ENCODE data around the gene TOMM6.
"Not testable (repeated sequence)": the region's sequence is repeated elsewhere in the genome, so short reads cannot be mapped to it uniquely, and the experiment has no call there.

Gene TOMM6

DNA sequence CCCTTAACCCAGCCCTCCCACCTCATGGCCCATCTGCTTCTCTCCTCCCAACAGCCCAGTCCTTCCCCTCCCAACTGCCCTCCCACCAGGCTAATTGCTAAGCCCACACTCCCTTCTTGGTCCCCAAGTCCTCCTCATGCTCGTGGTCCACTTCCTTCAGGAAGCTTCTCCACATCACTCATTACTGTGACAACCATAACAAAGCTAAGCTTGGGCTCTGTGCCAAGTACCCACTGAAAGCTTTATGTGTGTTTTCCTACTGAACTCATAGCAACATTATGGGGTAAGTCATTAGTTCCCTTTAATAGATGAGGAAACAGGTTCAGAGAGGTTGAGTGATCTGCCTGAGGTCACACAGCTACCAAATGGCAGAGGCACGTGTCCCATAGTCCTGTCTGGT is 24.0 kb upstream of the TOMM6 start:
- DNase-seq (ENCODE audit: low read depth in 2 of 2): no peak

DNA sequence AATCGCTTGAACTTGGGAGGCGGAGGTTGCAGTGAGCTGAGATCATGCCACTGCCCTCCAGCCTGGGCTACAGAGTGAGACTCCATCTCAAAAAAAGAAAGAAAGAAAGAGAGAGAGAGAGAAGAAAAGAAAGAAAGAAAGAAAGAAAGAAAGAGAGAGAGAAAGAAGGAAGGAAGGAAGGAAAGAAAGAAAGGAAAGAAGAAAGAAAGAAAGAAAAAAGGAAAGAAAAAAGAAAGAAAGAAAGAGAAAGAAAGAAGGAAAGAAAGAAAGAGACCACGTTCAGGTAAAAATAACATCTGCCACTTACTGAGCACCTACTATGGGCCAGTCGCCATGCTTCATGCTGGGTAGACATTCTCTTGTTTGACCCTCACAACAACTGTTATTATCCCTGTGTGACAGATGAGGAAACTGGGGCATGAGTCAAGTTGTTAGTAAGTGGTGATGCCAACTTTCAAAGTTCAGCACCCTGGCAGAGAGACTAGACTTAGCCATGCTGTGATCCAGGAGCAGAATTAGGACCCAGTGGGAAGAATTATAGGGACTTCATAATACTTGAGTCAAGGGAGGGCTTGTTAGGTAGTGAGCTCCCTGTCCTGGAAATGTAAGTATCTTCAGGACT is 21.3 kb upstream of the TOMM6 start:
- DNase-seq (ENCODE audit: low read depth in 2 of 2): not testable (repeated sequence)

DNA sequence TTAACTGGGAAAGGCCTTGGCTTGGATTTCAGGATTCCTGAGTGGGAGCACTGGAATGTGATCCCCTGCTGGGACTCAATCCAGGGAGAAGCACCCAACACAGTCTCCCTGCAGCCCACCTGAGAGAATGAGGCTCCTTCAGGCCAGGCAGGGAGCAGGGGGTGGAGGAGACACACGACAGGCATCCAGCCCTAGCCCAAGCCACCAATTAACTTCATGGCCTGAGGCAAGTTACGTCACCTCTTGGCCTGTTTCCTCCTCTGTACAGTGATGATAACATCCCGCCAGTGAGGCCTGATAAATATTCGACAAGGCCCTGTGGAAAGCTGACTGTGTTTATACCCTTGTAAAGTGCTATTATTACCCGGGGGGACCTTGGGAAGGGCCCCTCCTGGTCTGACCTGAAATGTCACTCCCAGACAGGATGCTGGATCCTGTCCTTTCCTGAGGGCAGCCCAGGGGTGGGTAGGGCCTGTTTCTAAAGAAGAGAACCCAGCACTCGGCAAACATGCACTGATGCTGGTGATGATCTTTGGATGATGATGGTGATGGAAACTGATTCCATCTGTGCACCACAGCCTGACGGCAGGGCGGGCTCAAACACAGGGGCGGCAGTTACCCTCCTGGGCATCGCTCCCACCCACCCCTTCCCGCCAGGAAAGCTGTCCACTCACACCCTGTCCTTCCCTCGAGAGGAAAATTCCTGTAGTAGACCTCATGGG is 20.2 kb upstream of the TOMM6 start:
- no peak for DNase-seq (ENCODE audit: low read depth in 2 of 2)

GRCh38 chr6:41768545-41769308 is 18.8 kb upstream of the TOMM6 start:
- no peak for DNase-seq (ENCODE audit: low read depth in 2 of 2)

DNA sequence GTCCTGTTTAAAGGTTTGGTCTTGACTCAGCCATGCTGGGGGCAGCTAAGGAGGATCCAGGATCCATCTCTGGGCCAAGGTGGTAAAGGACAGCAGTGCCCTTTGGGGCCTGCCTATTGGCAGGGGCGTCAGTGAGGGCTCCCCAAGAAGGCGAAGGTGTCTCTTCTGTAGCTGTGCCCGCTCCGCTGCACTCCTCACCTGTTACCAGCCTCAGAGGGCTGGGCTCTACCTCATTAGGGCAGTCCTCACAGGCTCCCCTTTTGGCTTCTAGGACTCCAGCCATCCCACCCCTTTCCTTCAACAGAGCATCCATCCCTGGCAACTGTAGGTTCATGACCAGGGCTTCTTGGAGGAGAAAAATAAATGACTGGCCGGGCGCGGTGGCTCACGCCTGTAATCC is 18.1 kb upstream of the TOMM6 start:
- no peak for DNase-seq (ENCODE audit: low read depth in 2 of 2)

DNA sequence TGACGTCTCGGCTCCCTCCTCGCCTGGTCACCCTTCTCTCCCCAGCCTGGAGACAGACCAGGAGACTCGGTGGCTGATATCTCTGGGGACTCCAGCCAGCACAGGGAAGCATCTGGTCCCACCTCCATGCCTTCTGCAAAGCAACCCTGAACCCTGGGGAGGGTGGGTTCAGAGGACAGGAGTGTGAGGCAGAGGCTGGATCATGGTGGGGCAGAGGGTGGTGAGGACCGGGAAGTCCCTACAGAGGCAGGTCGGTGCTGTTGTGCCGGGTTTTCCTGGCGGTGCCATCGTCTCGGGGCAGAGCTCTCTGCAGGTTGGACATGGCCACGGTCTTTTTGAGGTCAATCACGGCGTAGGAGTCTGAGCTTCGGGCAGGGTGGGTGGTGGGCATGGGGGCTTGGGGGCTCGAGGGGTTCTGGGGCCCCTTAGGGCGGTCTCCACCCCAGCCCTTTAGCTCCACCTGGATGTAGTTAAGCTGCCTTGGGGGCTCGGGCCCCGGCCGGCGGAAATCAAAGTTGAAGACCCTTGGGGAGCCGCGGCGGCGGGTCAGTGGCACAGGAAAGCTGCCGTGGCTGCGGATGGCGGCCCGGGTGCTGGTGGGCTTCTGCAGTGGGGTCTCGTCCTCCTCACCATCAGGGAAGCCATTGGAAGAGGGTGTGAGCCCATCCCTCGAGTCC is 17.0 kb upstream of the TOMM6 start:
- DNase-seq (ENCODE audit: low read depth in 2 of 2): no peak

GRCh38 chr6:41771058-41771983 is 16.2 kb upstream of the TOMM6 start:
- DNase-seq (ENCODE audit: low read depth in 2 of 2): no peak

DNA sequence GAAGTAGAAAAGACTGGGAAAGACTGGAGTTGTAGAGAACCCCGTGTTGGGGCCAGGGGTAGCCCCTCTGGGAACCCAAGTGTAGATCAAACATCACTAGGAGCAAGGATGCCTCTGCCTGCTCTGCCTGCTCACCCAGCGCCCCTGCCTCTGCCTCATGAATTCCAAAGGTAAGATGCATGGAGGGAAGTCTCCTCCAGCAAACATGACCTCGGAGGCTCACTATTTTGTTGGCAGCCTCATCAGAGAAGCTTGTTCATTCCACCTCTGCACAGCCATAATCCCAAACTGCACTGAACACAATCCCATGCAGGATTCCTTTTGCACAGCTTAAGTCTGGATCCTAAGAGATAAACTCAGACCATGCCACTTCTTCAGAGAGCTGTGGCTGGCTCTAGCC is 12.7 kb upstream of the TOMM6 start:
- no peak for DNase-seq (ENCODE audit: low read depth in 2 of 2)

- no peak for DNase-seq (ENCODE audit: low read depth in 2 of 2)
These were observed 12.1 kb upstream of the TOMM6 start for GRCh38 chr6:41775293-41775882.

DNA sequence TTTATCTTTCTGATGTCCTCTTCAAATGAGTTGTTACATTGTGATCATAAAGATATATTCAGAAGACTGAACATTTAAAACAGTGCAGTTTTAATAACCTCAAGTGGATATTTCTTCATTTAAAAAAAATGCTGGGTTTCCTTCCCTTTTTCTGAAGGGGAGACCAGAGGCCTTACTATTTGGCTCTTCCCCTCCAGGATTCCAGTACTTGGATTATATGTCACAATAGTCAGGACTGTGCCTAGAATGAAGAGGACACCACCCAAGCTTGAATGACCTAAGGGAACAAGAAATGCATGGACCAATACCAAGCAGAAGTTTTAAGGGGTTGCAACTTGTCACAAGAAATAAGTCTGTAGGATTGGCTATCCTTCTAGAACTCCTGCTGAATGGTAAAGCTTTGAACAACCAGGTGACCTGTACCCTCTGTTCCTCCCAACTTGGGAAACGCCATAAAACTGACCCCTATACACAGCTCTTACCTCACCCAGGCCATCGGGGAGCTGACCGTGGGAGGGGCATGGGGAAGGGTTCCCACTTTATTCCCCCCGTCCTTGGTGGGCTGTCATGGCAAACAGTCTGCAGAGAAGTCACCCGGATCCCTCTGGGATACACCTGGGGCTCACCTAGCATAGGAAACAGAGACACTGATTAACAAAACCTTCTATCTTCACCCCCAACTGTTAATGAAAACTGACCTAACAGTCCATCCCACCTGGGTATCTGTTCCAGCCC is 9.8 kb upstream of the TOMM6 start:
- no peak for DNase-seq (ENCODE audit: low read depth in 2 of 2)

DNA sequence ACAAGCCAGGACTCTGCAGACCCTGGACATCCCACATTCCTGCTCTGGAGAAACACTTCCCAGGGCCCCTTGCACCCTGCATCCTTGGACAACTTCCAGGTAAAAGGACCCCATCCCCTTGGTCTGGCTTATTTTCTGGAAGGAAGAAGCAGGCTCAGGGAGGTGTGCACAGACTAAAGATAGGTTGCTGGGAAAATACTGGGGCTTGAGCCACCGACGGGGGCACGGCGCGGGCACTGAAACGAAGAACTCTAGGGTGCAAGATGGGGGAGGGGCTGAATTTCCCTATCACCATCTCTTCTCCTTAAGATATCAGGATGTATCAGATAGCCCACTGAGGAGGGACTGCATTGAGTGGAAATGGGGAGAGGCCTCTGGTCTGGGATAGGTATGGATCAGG is 8.6 kb upstream of the TOMM6 start:
- DNase-seq (ENCODE audit: low read depth in 2 of 2): no peak

- DNase-seq (ENCODE audit: low read depth in 2 of 2): no peak
These were observed 8.2 kb upstream of the TOMM6 start for GRCh38 chr6:41779336-41779735.

DNA sequence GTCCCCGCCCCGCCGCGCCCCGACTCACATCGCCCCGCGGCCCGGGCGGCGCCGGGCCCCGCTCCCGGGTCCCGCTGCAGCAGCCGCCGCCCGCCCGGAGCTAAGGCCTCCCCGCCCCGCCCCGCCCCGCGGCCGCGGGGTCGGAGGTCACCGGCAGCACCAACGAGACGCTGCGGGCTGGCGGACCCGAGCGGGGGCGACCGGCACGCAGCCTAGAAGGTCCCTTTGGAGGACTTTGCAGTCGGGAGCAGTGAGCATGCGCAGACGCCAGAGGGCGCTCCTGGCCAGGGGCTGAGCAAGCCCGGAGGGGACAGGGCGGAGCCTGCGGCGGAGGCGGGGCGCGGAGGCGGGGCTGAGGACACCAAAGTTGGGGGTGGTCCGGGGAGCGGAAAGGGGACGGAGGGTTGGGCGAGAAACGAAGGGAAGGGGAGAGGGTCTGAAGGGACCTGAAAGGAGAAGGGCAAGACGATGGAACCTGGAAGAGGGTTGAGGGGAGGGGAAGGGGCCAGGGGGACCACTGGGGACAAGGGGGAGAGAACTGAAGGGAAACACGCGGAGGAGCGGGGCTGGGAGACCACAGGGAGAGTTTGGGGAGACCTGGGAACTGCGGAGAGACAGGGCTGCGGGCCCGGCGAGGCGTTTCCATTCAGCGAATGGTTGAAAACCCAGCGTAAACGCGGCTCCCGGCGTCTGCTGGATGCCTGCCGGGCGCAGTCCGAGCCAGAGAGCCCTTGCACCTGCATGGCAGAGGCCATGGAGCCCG is 7.5 kb upstream of the TOMM6 start, which contains the start of gene FRS3:
FRS3 (minus strand) TSS at position 113 of the 763 bp plus-strand sequence. CDS start 2,913 bp downstream, outside the sequence.
- DNase-seq (ENCODE audit: low read depth in 2 of 2): peak; percentile 99 to 100

DNA sequence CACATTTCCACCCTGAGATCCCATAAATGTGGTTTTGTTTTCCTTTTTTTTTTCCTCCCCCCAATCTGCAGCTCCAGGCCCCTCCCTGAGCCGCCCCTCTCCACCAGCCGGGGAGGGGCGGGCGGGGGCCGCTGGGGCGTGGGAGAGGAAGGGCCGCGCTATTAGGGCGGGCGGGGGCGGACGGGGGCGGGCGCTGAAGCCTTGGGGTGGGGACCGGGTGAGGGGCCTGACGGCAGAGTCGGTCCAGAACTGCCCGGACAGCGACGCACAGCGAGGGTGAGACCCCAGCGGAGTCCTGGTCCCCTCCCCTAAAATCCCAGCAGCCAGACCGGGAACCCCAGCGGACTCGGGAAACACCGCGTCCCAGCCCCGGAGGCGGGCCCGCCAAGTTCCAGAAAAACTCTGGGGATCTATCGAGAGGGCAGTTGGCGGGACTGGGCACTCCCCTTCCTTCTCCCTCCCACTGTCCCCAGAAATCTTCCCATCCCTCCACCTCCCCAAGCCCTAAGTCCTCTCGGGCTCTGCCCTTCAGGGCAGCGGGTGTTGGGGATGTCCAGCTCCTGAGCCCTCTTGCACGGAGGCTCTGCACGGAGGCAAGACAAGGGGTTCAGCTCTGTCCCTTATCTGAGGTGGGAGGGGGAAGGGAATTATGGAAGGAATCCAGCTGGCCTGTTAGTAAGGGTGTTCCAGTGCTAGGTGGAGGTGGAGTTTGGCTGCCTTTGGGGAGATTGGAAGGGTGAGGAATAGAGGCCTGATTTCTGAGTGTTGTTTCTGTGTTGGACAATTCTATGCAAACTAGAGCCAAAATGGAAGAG is 6.7 kb upstream of the TOMM6 start, which contains the start of gene PRICKLE4:
PRICKLE4 (plus strand) TSS at position 232 of the 815 bp plus-strand sequence. CDS start 2,692 bp downstream, outside the sequence.
- DNase-seq (ENCODE audit: low read depth in 2 of 2): no peak

- DNase-seq (ENCODE audit: low read depth in 2 of 2): no peak
These were observed 6.1 kb upstream of the TOMM6 start for GRCh38 chr6:41781366-41781730.

- no peak for DNase-seq (ENCODE audit: low read depth in 2 of 2)
These were observed 4.3 kb upstream of the TOMM6 start for GRCh38 chr6:41783106-41783780.

DNA sequence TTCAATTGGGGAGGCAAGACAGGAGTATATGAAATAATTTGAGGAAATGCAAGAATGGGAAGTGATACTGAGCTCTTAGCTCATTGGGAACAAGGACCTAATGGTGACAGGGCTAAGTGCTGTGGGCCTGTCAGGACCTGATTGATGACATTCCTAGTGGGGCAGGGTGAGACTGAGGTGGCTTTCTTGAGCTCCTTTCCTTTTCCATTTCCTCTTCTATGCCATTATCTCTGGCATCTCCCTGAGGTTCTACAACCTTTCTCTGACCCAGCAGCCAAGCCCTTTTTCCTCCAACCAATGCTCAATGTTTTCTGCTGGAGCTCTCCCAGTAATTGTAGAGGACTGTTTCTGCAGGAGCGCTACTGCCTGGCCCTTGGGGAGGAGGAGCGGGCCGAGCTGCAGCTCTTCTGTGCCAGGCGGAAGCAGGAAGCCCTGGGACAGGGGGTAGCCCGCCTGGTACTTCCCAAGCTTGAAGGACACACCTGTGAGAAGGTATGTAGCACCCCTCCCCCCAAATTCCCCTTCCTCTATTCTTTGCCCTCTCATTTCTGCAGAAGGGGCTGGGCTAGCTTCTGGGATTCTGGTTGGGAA is 2.8 kb upstream of the TOMM6 start:
- DNase-seq (ENCODE audit: low read depth in 2 of 2): no peak

Data from stimulated activated CD4-positive, alpha-beta T cell treated with anti-CD3 and anti-CD28 coated beads, Interleukin-12 subunit alpha, Interleukin-12 subunit beta, amount 100 ng/mL, for 24 hours (primary cell).